ENCODE results near the gene NPNT.

- no peak for TF ChIP-seq POLR2AphosphoS5 (IDR thresholded peaks at IDR 0.05)
- TF ChIP-seq, protein P1, sequence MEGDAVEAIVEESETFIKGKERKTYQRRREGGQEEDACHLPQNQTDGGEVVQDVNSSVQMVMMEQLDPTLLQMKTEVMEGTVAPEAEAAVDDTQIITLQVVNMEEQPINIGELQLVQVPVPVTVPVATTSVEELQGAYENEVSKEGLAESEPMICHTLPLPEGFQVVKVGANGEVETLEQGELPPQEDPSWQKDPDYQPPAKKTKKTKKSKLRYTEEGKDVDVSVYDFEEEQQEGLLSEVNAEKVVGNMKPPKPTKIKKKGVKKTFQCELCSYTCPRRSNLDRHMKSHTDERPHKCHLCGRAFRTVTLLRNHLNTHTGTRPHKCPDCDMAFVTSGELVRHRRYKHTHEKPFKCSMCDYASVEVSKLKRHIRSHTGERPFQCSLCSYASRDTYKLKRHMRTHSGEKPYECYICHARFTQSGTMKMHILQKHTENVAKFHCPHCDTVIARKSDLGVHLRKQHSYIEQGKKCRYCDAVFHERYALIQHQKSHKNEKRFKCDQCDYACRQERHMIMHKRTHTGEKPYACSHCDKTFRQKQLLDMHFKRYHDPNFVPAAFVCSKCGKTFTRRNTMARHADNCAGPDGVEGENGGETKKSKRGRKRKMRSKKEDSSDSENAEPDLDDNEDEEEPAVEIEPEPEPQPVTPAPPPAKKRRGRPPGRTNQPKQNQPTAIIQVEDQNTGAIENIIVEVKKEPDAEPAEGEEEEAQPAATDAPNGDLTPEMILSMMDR (IDR thresholded peaks at IDR 0.05): no peak
Measured at GRCh38 chr4:105969575-105969974, 74.3 kb downstream of the NPNT start.

Measured in suprapubic skin (tissue), 3 donors.